GM19035 (cell line): Measurements from ENCODE around the gene DPPA3.
"Not testable (repeated sequence)": the region's sequence is repeated elsewhere in the genome, so short reads cannot be mapped to it uniquely, and the experiment has no call there.

Experiments used
- ATAC-seq: cut with Tn5 transposase; IDR thresholded peaks from one replicate; pipeline ENCODE4 v1.9.1; 2021; ENCODE audit not compliant: unreplicated experiment

The DPPA3 gene

GRCh38 chr12:7711133-7711532 lies at the start of gene DPPA3:
Gene DPPA3, plus strand, starts transcription at chr12:7711433. Its CDS starts 138 bp downstream, at chr12:7711571.
- no peak for ATAC-seq

- ATAC-seq: no peak
Measured at GRCh38 chr12:7661741-7662140, 49.5 kb upstream of the DPPA3 start.

GRCh38 chr12:7666595-7666994 lies 44.6 kb upstream of the DPPA3 start:
- no peak for ATAC-seq

- no peak for ATAC-seq
Measured at GRCh38 chr12:7667125-7667524, 44.1 kb upstream of the DPPA3 start.

- ATAC-seq: no peak
Measured at GRCh38 chr12:7668171-7668570, 43.1 kb upstream of the DPPA3 start.

GRCh38 chr12:7675455-7675854 lies 35.8 kb upstream of the DPPA3 start:
- not testable (repeated sequence) for ATAC-seq

GRCh38 chr12:7677432-7677888 lies 33.8 kb upstream of the DPPA3 start:
- not testable (repeated sequence) for ATAC-seq

GRCh38 chr12:7678744-7679143 lies 32.5 kb upstream of the DPPA3 start:
- no peak for ATAC-seq

- no peak for ATAC-seq
Measured at GRCh38 chr12:7679251-7680045, 31.8 kb upstream of the DPPA3 start.

- ATAC-seq: no peak
Measured at GRCh38 chr12:7681535-7681934, 29.7 kb upstream of the DPPA3 start.

GRCh38 chr12:7693793-7694192 lies 17.4 kb upstream of the DPPA3 start:
- no peak for ATAC-seq

- ATAC-seq: no peak
Measured at GRCh38 chr12:7694556-7695236, 16.5 kb upstream of the DPPA3 start.

GRCh38 chr12:7695237-7695560 lies 16.0 kb upstream of the DPPA3 start:
- no peak for ATAC-seq

- ATAC-seq: no peak
Measured at GRCh38 chr12:7695566-7696197, 15.6 kb upstream of the DPPA3 start, which contains the start of gene GDF3. Gene GDF3, minus strand, starts transcription at chr12:7695775. Its CDS starts 47 bp downstream, at chr12:7695728.

- ATAC-seq: no peak
Measured at GRCh38 chr12:7705846-7706245, 5.4 kb upstream of the DPPA3 start.

GRCh38 chr12:7709969-7710675 lies 1.1 kb upstream of the DPPA3 start:
- no peak for ATAC-seq

GRCh38 chr12:7712841-7713442 lies 1.7 kb downstream of the DPPA3 start:
- no peak for ATAC-seq

- no peak for ATAC-seq
Measured at GRCh38 chr12:7716381-7716780, 5.1 kb downstream of the DPPA3 start.

GRCh38 chr12:7719946-7720730 lies 8.9 kb downstream of the DPPA3 start:
- no peak for ATAC-seq

- ATAC-seq: no peak
Measured at GRCh38 chr12:7723926-7724325, 12.7 kb downstream of the DPPA3 start.
